ENCODE data around the gene DHRS3.

Gene DHRS3

DNA sequence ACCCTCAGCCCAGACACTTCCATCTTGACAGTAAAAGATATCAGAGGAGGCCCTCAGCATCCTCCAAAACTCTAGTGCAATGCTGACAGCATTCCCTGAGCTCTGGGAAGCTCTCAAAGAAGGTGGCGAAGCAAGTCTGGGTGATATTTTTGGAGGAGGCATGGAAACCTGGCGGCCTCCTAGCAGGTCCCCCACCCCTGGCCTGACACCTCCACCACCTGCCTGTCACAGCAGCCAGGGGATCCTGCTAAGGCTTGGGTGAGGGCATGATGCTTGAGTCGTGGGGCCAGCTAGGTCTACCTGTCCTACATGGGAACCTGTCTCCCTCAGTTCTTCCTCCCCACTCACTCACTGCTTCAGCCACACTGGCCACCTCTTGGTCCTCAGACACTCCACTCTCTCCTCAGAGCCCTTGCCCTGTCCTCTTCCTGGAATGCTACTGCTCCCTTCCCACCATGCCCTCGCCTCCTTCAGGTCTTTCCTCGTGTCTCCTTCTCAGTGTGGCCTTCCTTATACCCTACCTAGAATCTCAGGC, 8.5 kb downstream of the DHRS3 start:
- Histone ChIP-seq H3K4me3 (ENCODE audit: insufficient read length, low read depth) (no peak overlapping the region), H3K9ac (ENCODE audit: insufficient read length, low read depth) (no peak overlapping the region), H3K4me1 (ENCODE audit: insufficient read depth, insufficient read length) (no peaks in the 10 kb centered on the region), H3K9me3 (ENCODE audit: insufficient read depth, low read length) (no peaks in the 10 kb centered on the region), H3K27me3 (ENCODE audit: insufficient read depth, insufficient read length) (no peaks in the 10 kb centered on the region), H3K36me3 (ENCODE audit: insufficient read depth, insufficient read length, low read length) (peaks cover 10% of the 10 kb centered on the region)
- DNase-seq (ENCODE audit: low read depth, low spot score) = no peak
- no peak for TF ChIP-seq YY1 (IDR thresholded peaks at IDR 0.05; ENCODE audit: insufficient read depth, insufficient read length)
- TF ChIP-seq ZNF274 (IDR thresholded peaks at IDR 0.05; ENCODE audit: low read depth, low read length) = no peak
- TF ChIP-seq SUZ12 (IDR thresholded peaks at IDR 0.05; ENCODE audit: extremely low read depth, insufficient read depth, insufficient read length) = no peak

DNA sequence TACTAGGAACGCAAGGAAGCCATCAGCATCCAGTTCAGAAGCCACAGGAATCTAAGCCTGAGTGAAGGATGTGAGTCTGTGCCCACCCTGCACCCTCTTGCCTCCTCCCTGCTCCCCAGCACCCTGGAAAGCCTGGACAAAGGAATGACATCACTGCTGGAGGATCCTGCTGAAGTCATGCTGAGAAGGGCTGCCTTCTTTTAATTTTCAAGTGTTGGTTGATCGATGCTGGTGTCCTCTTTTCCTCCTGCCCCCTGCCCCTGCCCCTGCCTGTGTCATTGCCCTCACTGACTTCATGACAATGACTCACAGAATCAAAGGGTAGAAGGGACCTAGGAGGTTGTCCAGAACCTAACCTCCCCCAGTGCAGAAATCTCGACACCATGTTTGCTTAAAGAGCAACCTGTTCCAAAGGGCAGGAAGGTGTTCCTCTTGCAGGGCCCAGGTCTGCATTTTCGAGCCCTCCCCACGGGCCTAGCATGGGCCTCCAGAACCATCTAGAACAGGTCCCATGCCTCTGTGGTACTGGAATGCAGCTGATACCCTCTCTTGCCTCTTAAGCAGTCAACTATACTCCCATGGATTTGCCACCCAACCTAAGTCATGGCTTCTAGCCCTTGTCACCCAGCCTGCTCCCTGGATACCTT, 9.6 kb downstream of the DHRS3 start:
- Histone ChIP-seq H3K9ac (ENCODE audit: insufficient read length, low read depth) (no peak overlapping the region), H3K36me3 (ENCODE audit: insufficient read depth, insufficient read length, low read length) (peaks cover 10% of the 10 kb centered on the region), H3K27me3 (ENCODE audit: insufficient read depth, insufficient read length) (no peaks in the 10 kb centered on the region), H3K9me3 (ENCODE audit: insufficient read depth, low read length) (no peaks in the 10 kb centered on the region), H3K4me1 (ENCODE audit: insufficient read depth, insufficient read length) (peaks cover 2% of the 10 kb centered on the region), H3K4me3 (ENCODE audit: insufficient read length, low read depth) (no peak overlapping the region)
- no peak for DNase-seq (ENCODE audit: low read depth, low spot score)
- TF ChIP-seq SUZ12 (IDR thresholded peaks at IDR 0.05; ENCODE audit: extremely low read depth, insufficient read depth, insufficient read length) = no peak
- no peak for TF ChIP-seq ZNF274 (IDR thresholded peaks at IDR 0.05; ENCODE audit: low read depth, low read length)
- no peak for TF ChIP-seq YY1 (IDR thresholded peaks at IDR 0.05; ENCODE audit: insufficient read depth, insufficient read length)

DNA sequence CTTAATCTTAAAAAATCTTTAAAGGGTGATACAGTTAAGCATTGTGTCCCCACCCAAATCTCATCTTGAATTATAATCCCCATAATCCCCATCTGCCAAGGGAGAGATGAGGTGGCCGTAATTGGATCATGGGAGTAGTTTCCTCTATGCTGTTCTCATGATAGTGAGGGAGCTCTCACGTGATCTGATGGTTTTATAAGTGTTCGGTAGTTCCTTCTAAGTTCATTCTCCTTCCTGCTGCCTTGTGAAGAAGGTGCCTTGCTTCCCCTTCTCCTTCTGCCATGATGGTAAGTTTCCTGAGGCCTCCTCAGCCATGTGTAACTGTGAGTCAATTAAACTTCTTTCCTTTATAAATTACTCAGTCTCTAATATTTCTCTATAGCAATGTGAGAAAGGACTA, 10.7 kb downstream of the DHRS3 start:
- no peak for DNase-seq (ENCODE audit: low read depth, low spot score)
- Histone ChIP-seq H3K4me3 (ENCODE audit: insufficient read length, low read depth) (no peak overlapping the region), H3K27me3 (ENCODE audit: insufficient read depth, insufficient read length) (no peaks in the 10 kb centered on the region), H3K4me1 (ENCODE audit: insufficient read depth, insufficient read length) (peaks cover 9% of the 10 kb centered on the region), H3K9me3 (ENCODE audit: insufficient read depth, low read length) (no peaks in the 10 kb centered on the region), H3K9ac (ENCODE audit: insufficient read length, low read depth) (no peak overlapping the region), H3K36me3 (ENCODE audit: insufficient read depth, insufficient read length, low read length) (peaks cover 4% of the 10 kb centered on the region)
- TF ChIP-seq YY1 (IDR thresholded peaks at IDR 0.05; ENCODE audit: insufficient read depth, insufficient read length) = no peak
- TF ChIP-seq SUZ12 (IDR thresholded peaks at IDR 0.05; ENCODE audit: extremely low read depth, insufficient read depth, insufficient read length) = no peak
- no peak for TF ChIP-seq ZNF274 (IDR thresholded peaks at IDR 0.05; ENCODE audit: low read depth, low read length)

- no peak for DNase-seq (ENCODE audit: low read depth, low spot score)
- Histone ChIP-seq H3K4me1 (ENCODE audit: insufficient read depth, insufficient read length) (peaks cover 17% of the 10 kb centered on the region), H3K4me3 (ENCODE audit: insufficient read length, low read depth) (no peak overlapping the region), H3K27me3 (ENCODE audit: insufficient read depth, insufficient read length) (no peaks in the 10 kb centered on the region), H3K9me3 (ENCODE audit: insufficient read depth, low read length) (no peaks in the 10 kb centered on the region), H3K9ac (ENCODE audit: insufficient read length, low read depth) (no peak overlapping the region), H3K36me3 (ENCODE audit: insufficient read depth, insufficient read length, low read length) (no peaks in the 10 kb centered on the region)
- TF ChIP-seq YY1 (IDR thresholded peaks at IDR 0.05; ENCODE audit: insufficient read depth, insufficient read length) = no peak
- no peak for TF ChIP-seq SUZ12 (IDR thresholded peaks at IDR 0.05; ENCODE audit: extremely low read depth, insufficient read depth, insufficient read length)
- no peak for TF ChIP-seq ZNF274 (IDR thresholded peaks at IDR 0.05; ENCODE audit: low read depth, low read length)
Measured at GRCh38 chr1:12604986-12605385, 13.0 kb downstream of the DHRS3 start.

- H3K4me3 ChIP-seq (ENCODE audit: insufficient read length, low read depth) = no peak overlapping the region
- H3K4me1 ChIP-seq (ENCODE audit: insufficient read depth, insufficient read length) = peaks cover 17% of the 10 kb centered on the region
- no peak overlapping the region for H3K9ac ChIP-seq (ENCODE audit: insufficient read length, low read depth)
- no peaks in the 10 kb centered on the region for H3K27me3 ChIP-seq (ENCODE audit: insufficient read depth, insufficient read length)
- no peak for DNase-seq (ENCODE audit: low read depth, low spot score)
- H3K36me3 ChIP-seq (ENCODE audit: insufficient read depth, insufficient read length, low read length) = no peaks in the 10 kb centered on the region
- TF ChIP-seq ZNF274 (IDR thresholded peaks at IDR 0.05; ENCODE audit: low read depth, low read length) (no peak), SUZ12 (IDR thresholded peaks at IDR 0.05; ENCODE audit: extremely low read depth, insufficient read depth, insufficient read length) (no peak), YY1 (IDR thresholded peaks at IDR 0.05; ENCODE audit: insufficient read depth, insufficient read length) (no peak)
- no peaks in the 10 kb centered on the region for H3K9me3 ChIP-seq (ENCODE audit: insufficient read depth, low read length)
Measured at GRCh38 chr1:12604114-12604874, 13.7 kb downstream of the DHRS3 start.

DNA sequence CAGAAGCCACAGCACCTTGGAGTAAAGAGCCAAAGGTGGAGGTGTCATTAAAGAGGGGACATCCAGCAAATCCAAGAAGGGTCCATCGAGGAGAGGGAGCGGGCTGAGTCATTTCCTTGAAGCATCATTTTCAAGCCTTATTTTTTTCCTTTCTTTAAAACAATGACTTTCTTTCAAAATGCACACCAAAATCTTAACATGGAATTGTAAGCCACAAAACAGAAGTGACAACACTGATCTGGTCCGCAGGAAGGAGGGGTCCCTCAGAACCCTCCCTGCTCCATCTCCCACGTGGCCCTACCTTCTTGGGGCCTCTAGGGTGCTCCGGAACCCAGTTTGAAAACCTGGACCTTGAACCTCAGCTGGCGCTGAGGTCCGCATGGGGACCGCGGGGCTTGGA, 14.8 kb downstream of the DHRS3 start:
- TF ChIP-seq SUZ12 (IDR thresholded peaks at IDR 0.05; ENCODE audit: extremely low read depth, insufficient read depth, insufficient read length) (no peak), YY1 (IDR thresholded peaks at IDR 0.05; ENCODE audit: insufficient read depth, insufficient read length) (no peak), ZNF274 (IDR thresholded peaks at IDR 0.05; ENCODE audit: low read depth, low read length) (no peak)
- H3K9ac ChIP-seq (ENCODE audit: insufficient read length, low read depth) = no peak overlapping the region
- peaks cover 17% of the 10 kb centered on the region for H3K4me1 ChIP-seq (ENCODE audit: insufficient read depth, insufficient read length)
- H3K4me3 ChIP-seq (ENCODE audit: insufficient read length, low read depth) = no peak overlapping the region
- H3K27me3 ChIP-seq (ENCODE audit: insufficient read depth, insufficient read length) = no peaks in the 10 kb centered on the region
- no peaks in the 10 kb centered on the region for H3K9me3 ChIP-seq (ENCODE audit: insufficient read depth, low read length)
- DNase-seq (ENCODE audit: low read depth, low spot score) = no peak
- H3K36me3 ChIP-seq (ENCODE audit: insufficient read depth, insufficient read length, low read length) = no peaks in the 10 kb centered on the region

DNA sequence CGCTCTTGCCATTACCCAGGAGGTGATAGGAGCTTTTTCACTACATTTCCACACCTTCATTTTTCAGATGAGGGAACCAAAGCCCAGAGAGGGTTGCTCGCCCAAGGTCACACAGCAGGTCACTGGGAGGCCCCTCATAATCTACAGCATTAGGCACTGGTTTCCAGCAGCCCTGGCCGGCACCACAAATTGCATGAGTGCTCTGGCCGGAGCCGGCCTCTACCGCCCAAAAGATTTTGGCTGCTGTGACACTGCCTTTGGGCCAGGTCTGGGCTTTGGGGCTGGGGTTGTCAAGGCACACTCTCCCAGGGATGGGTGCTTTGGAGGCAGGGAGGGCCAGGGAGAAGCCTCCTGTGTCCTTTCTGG, 15.4 kb downstream of the DHRS3 start:
- H3K9ac ChIP-seq (ENCODE audit: insufficient read length, low read depth) = no peak overlapping the region
- no peak overlapping the region for H3K4me3 ChIP-seq (ENCODE audit: insufficient read length, low read depth)
- peaks cover 17% of the 10 kb centered on the region for H3K4me1 ChIP-seq (ENCODE audit: insufficient read depth, insufficient read length)

More for the DNA sequence above, 15.4 kb downstream of the DHRS3 start:
- no peak for DNase-seq (ENCODE audit: low read depth, low spot score)
- H3K27me3 ChIP-seq (ENCODE audit: insufficient read depth, insufficient read length) = no peaks in the 10 kb centered on the region
- H3K9me3 ChIP-seq (ENCODE audit: insufficient read depth, low read length) = no peaks in the 10 kb centered on the region
- no peaks in the 10 kb centered on the region for H3K36me3 ChIP-seq (ENCODE audit: insufficient read depth, insufficient read length, low read length)
- TF ChIP-seq SUZ12 (IDR thresholded peaks at IDR 0.05; ENCODE audit: extremely low read depth, insufficient read depth, insufficient read length) (no peak), ZNF274 (IDR thresholded peaks at IDR 0.05; ENCODE audit: low read depth, low read length) (no peak), YY1 (IDR thresholded peaks at IDR 0.05; ENCODE audit: insufficient read depth, insufficient read length) (no peak)
